Activated naive CD8-positive, alpha-beta T cell treated with anti-CD3 and anti-CD28 coated beads, Interleukin-2, amount 10 ng/mL, durations not matched to agents 7 days and 5 days (primary cell): ENCODE data around the gene RAPGEF2. TPM values are rescaled to one million over a fixed set of nuclear protein-coding genes. Genes with fewer than 3 reads are reported as not detected.

ENCODE experiments used
- ATAC-seq: fragments of 150-1000 bp; cut with Tn5 transposase; one replicate; pipeline ENCODE4 v1.10.0; 2021; ENCODE audit warnings: low read depth, moderate library complexity
- POLR2A ChIA-PET: fragments of 350-600 bp; sonication (Branson Sonifier 250); formaldehyde crosslinking; loops from one replicate; lab custom pipeline; 2021; ENCODE audit warnings: antibody characterized with exemption; lab: Charles Lee
- DNase-seq: peaks from one replicate; pipeline ENCODE4 v3.0.0; 2021
- H3K27ac Mint-ChIP-seq: one replicate; pipeline ENCODE4 v1.8.0; 2022; ENCODE audit warnings: mild to moderate bottlenecking, mixed read lengths
- H3K27me3 Mint-ChIP-seq: one replicate; pipeline ENCODE4 v1.8.0; 2022; ENCODE audit warnings: mild to moderate bottlenecking, moderate library complexity, mixed read lengths
- H3K36me3 Mint-ChIP-seq: one replicate; pipeline ENCODE4 v1.8.0; 2021; ENCODE audit warnings: mild to moderate bottlenecking, mixed read lengths
- H3K4me1 Mint-ChIP-seq: one replicate; pipeline ENCODE4 v1.8.0; 2021; ENCODE audit warnings: mixed read lengths
- H3K4me3 Mint-ChIP-seq: one replicate; pipeline ENCODE4 v1.8.0; 2022; ENCODE audit warnings: mild to moderate bottlenecking, moderate library complexity, mixed read lengths
- H3K9me3 Mint-ChIP-seq: one replicate; pipeline ENCODE4 v1.8.0; 2021; ENCODE audit warnings: mixed read lengths
- total RNA-seq, 2 experiments: library from RNA; stranded (reverse); gene quantifications; one replicate each; pipeline ENCODE4 v1.2.3, GENCODE V29; 2021

The RAPGEF2 gene
- total RNA-seq, 2 experiments from 2014 or later, result 23.2 to 24.1 TPM

GRCh38 chr4:159283696-159284095, 180.8 kb downstream of the RAPGEF2 start:
- H3K27me3 Mint-ChIP-seq, result no peaks in the 10 kb centered on the region
- ATAC-seq, result no peak
- POLR2A ChIA-PET, result no interaction called here

GRCh38 chr4:159284113-159284512, 181.2 kb downstream of the RAPGEF2 start:
- H3K4me3 Mint-ChIP-seq, result no peak overlapping the region
- DNase-seq (no peak), ATAC-seq (no peak)
- H3K27ac Mint-ChIP-seq, result no peak overlapping the region
- POLR2A ChIA-PET, result no interaction called here
- H3K27me3 Mint-ChIP-seq, result no peaks in the 10 kb centered on the region
- H3K36me3 Mint-ChIP-seq, result peaks cover 3% of the 10 kb centered on the region
- peaks cover 1% of the 10 kb centered on the region for H3K4me1 Mint-ChIP-seq
- H3K9me3 Mint-ChIP-seq, result no peaks in the 10 kb centered on the region

More at GRCh38 chr4:159283696-159284095, 180.8 kb downstream of the RAPGEF2 start:
- Mint-ChIP-seq H3K36me3 (peaks cover 3% of the 10 kb centered on the region), H3K9me3 (no peaks in the 10 kb centered on the region), H3K4me1 (peaks cover 1% of the 10 kb centered on the region), H3K27ac (no peak overlapping the region), H3K4me3 (no peak overlapping the region)
- no peak for DNase-seq

GRCh38 chr4:159284733-159285132, 181.9 kb downstream of the RAPGEF2 start:
- Mint-ChIP-seq H3K4me1 (peaks cover 1% of the 10 kb centered on the region), H3K36me3 (peaks cover 3% of the 10 kb centered on the region), H3K27me3 (no peaks in the 10 kb centered on the region), H3K4me3 (no peak overlapping the region), H3K9me3 (no peaks in the 10 kb centered on the region), H3K27ac (no peak overlapping the region)
- POLR2A ChIA-PET, result no interaction called here
- DNase-seq (no peak), ATAC-seq (no peak)

- ATAC-seq, result no peak
- H3K27ac Mint-ChIP-seq, result no peak overlapping the region
- POLR2A ChIA-PET, result no interaction called here
- peaks cover 1% of the 10 kb centered on the region for H3K4me1 Mint-ChIP-seq
- peaks cover 3% of the 10 kb centered on the region for H3K36me3 Mint-ChIP-seq
- DNase-seq, result no peak
- H3K4me3 Mint-ChIP-seq, result no peak overlapping the region
- H3K27me3 Mint-ChIP-seq, result no peaks in the 10 kb centered on the region
- H3K9me3 Mint-ChIP-seq, result no peaks in the 10 kb centered on the region
These were observed 184.9 kb downstream of the RAPGEF2 start for GRCh38 chr4:159287767-159288166.

GRCh38 chr4:159289682-159290081, 186.8 kb downstream of the RAPGEF2 start:
- POLR2A ChIA-PET, result no interaction called here
- H3K27me3 Mint-ChIP-seq, result no peaks in the 10 kb centered on the region
- peaks cover 3% of the 10 kb centered on the region for H3K36me3 Mint-ChIP-seq
- H3K4me3 Mint-ChIP-seq, result no peak overlapping the region
- H3K9me3 Mint-ChIP-seq, result no peaks in the 10 kb centered on the region
- no peak for ATAC-seq
- DNase-seq, result no peak
- peaks cover 1% of the 10 kb centered on the region for H3K4me1 Mint-ChIP-seq
- H3K27ac Mint-ChIP-seq, result no peak overlapping the region

GRCh38 chr4:159290321-159291030, 187.6 kb downstream of the RAPGEF2 start:
- ATAC-seq, result no peak
- no peak overlapping the region for H3K27ac Mint-ChIP-seq
- peaks cover 3% of the 10 kb centered on the region for H3K36me3 Mint-ChIP-seq
- peaks cover 1% of the 10 kb centered on the region for H3K4me1 Mint-ChIP-seq
- H3K4me3 Mint-ChIP-seq, result no peak overlapping the region
- no peaks in the 10 kb centered on the region for H3K9me3 Mint-ChIP-seq
- no peaks in the 10 kb centered on the region for H3K27me3 Mint-ChIP-seq
- POLR2A ChIA-PET, result no interaction called here
- no peak for DNase-seq

- ATAC-seq, result no peak
- H3K27ac Mint-ChIP-seq, result no peak overlapping the region
These were observed 188.3 kb downstream of the RAPGEF2 start for GRCh38 chr4:159291176-159291575.

GRCh38 chr4:159292137-159292896, 189.4 kb downstream of the RAPGEF2 start:
- H3K27me3 Mint-ChIP-seq, result no peaks in the 10 kb centered on the region
- H3K36me3 Mint-ChIP-seq, result no peaks in the 10 kb centered on the region
- no peak for DNase-seq
- POLR2A ChIA-PET, result no interaction called here
- no peak overlapping the region for H3K27ac Mint-ChIP-seq
- ATAC-seq, result no peak
- peaks cover 1% of the 10 kb centered on the region for H3K4me1 Mint-ChIP-seq
- H3K4me3 Mint-ChIP-seq, result no peak overlapping the region
- H3K9me3 Mint-ChIP-seq, result no peaks in the 10 kb centered on the region

More at GRCh38 chr4:159291176-159291575, 188.3 kb downstream of the RAPGEF2 start:
- Mint-ChIP-seq H3K36me3 (peaks cover under 1% of the 10 kb centered on the region), H3K27me3 (no peaks in the 10 kb centered on the region), H3K4me1 (peaks cover 1% of the 10 kb centered on the region), H3K4me3 (no peak overlapping the region), H3K9me3 (no peaks in the 10 kb centered on the region)
- POLR2A ChIA-PET, result no interaction called here
- DNase-seq, result no peak

- H3K4me1 Mint-ChIP-seq, result no peaks in the 10 kb centered on the region
- no peak overlapping the region for H3K4me3 Mint-ChIP-seq
- no peaks in the 10 kb centered on the region for H3K27me3 Mint-ChIP-seq
- POLR2A ChIA-PET, result interaction anchor here (0.5 kb wide), 1 partner anchor 54 kb away, joined by 3 read pairs; no protein-coding TSS in a partner anchor
- no peak overlapping the region for H3K27ac Mint-ChIP-seq
- DNase-seq, result no peak
- no peak for ATAC-seq
- no peaks in the 10 kb centered on the region for H3K36me3 Mint-ChIP-seq
- H3K9me3 Mint-ChIP-seq, result no peaks in the 10 kb centered on the region
These were observed 191.1 kb downstream of the RAPGEF2 start for GRCh38 chr4:159293811-159294515.

- Mint-ChIP-seq H3K9me3 (no peaks in the 10 kb centered on the region), H3K27ac (no peak overlapping the region), H3K4me1 (no peaks in the 10 kb centered on the region), H3K36me3 (no peaks in the 10 kb centered on the region), H3K4me3 (no peak overlapping the region), H3K27me3 (no peaks in the 10 kb centered on the region)
- ATAC-seq (no peak), DNase-seq (no peak)
- POLR2A ChIA-PET, result no interaction called here
These were observed 193.2 kb downstream of the RAPGEF2 start for GRCh38 chr4:159296061-159296460.

GRCh38 chr4:159297091-159297490, 194.2 kb downstream of the RAPGEF2 start:
- no peaks in the 10 kb centered on the region for H3K4me1 Mint-ChIP-seq
- ATAC-seq (no peak), DNase-seq (no peak)
- H3K27me3 Mint-ChIP-seq, result no peaks in the 10 kb centered on the region
- H3K27ac Mint-ChIP-seq, result no peak overlapping the region
- H3K4me3 Mint-ChIP-seq, result no peak overlapping the region
- POLR2A ChIA-PET, result no interaction called here
- H3K9me3 Mint-ChIP-seq, result no peaks in the 10 kb centered on the region
- H3K36me3 Mint-ChIP-seq, result no peaks in the 10 kb centered on the region

- no peaks in the 10 kb centered on the region for H3K4me1 Mint-ChIP-seq
- no peak overlapping the region for H3K4me3 Mint-ChIP-seq
- POLR2A ChIA-PET, result no interaction called here
- H3K27ac Mint-ChIP-seq, result no peak overlapping the region
- ATAC-seq (no peak), DNase-seq (no peak)
- no peaks in the 10 kb centered on the region for H3K27me3 Mint-ChIP-seq
- H3K36me3 Mint-ChIP-seq, result no peaks in the 10 kb centered on the region
- H3K9me3 Mint-ChIP-seq, result no peaks in the 10 kb centered on the region
These were observed 195.6 kb downstream of the RAPGEF2 start for GRCh38 chr4:159298502-159298901.

- Mint-ChIP-seq H3K27ac (no peak overlapping the region), H3K9me3 (no peaks in the 10 kb centered on the region), H3K4me3 (no peak overlapping the region), H3K4me1 (no peaks in the 10 kb centered on the region), H3K27me3 (no peaks in the 10 kb centered on the region), H3K36me3 (peaks cover 12% of the 10 kb centered on the region)
- ATAC-seq (no peak), DNase-seq (no peak)
- POLR2A ChIA-PET, result no interaction called here
These were observed 200.6 kb downstream of the RAPGEF2 start for GRCh38 chr4:159303435-159303834.
